Gastroesophageal sphincter (tissue), 4 donors: ENCODE data around the gene KCTD16. TPM values are rescaled to one million over a fixed set of nuclear protein-coding genes. Genes with fewer than 3 reads are reported as not detected.

Experiments used
- ATAC-seq: fragments of 150-250 bp; one replicate; pipeline ENCODE4 v1.9.1; 2016; ENCODE audit warnings: mild to moderate bottlenecking, moderate library complexity
- H3K27ac ChIP-seq, 4 donors: fragments of 200-600 bp; sonication (generic) in 3 of 4; 1 replicate in 3 of 4; 2 replicates in 1 of 4; pipeline ENCODE4 v1.5.1; 2016 to 2019
- H3K27me3 ChIP-seq: fragments of 200-600 bp; sonication (generic); one replicate; pipeline ENCODE4 v1.5.1; 2019
- H3K36me3 ChIP-seq, 2 donors: fragments of 200-600 bp; sonication (generic); one replicate each; pipeline ENCODE4 v1.5.1; 2019; ENCODE audit warnings: control low read depth in 1 of 2
- H3K4me1 ChIP-seq, 3 donors: fragments of 200-600 bp; sonication (generic); 1 replicate in 2 of 3; 2 replicates in 1 of 3; pipeline ENCODE4 v1.5.1; 2016 to 2019; ENCODE audit warnings: control low read depth in 2 of 3
- H3K4me3 ChIP-seq, 2 donors: fragments of 200-600 bp; sonication (generic); one replicate each; pipeline ENCODE4 v1.5.1; 2019; ENCODE audit warnings: mild to moderate bottlenecking in 1 of 2, moderate library complexity in 1 of 2
- H3K9me3 ChIP-seq, 3 donors: fragments of 200-600 bp; sonication (generic); one replicate each; pipeline ENCODE4 v1.5.1; 2017 to 2019; ENCODE audit warnings: control low read depth in 2 of 3
- CTCF ChIP-seq, 4 experiments: fragments of 200-600 bp in 2 of 4; fragments of 450-650 bp in 2 of 4; sonication (generic) in 1 of 4; IDR thresholded peaks; one replicate each; pipeline ENCODE4 v1.5.1; 2017 to 2019; ENCODE audit warnings: antibody characterized with exemption in 4 of 4, mild to moderate bottlenecking in 2 of 4, moderate library complexity in 2 of 4
- EP300 ChIP-seq: sonication (generic); formaldehyde crosslinking; IDR thresholded peaks from one replicate; pipeline ENCODE4 v1.6.1; 2017; ENCODE audit warnings: antibody characterized with exemption, mild to moderate bottlenecking
- POLR2A ChIP-seq, 2 donors: fragments of 450-650 bp; IDR thresholded peaks; one replicate each; pipeline ENCODE4 v1.6.1; 2017; ENCODE audit warnings: antibody characterized with exemption in 2 of 2, mild to moderate bottlenecking in 2 of 2, moderate library complexity in 1 of 2
- POLR2AphosphoS5 ChIP-seq: sonication (generic); formaldehyde crosslinking; IDR thresholded peaks from one replicate; pipeline ENCODE4 v1.6.1; 2017; ENCODE audit warnings: antibody characterized with exemption
- WGBS, 2 donors: methylation state at CpG; one replicate each; pipeline ENCODE4 v1.1.5; 2018; ENCODE audit warnings: low coverage in 1 of 2; 5-methylcytosine and 5-hydroxymethylcytosine counted together
- total RNA-seq, 4 donors: library from RNA; depleted of rRNA; stranded (reverse); fragments of >200 nt; gene quantifications; one replicate each; pipeline ENCODE4 v1.1.0, GENCODE V29; 2016

KCTD16 gene
- total RNA-seq, 4 donors from 2014 or later: 0.05 to 0.13 (median 0.12) TPM; not detected in 1

GRCh38 chr5:144227363-144227999, 56.8 kb downstream of the KCTD16 start:
- WGBS, 2 donors: 70 to 73% methylated on average over 2 of the region's 2 CpGs
- Histone ChIP-seq H3K27ac (no peak overlapping the region), H3K4me3 (no peak overlapping the region), H3K4me1 (no peaks in the 10 kb centered on the region), H3K9me3 (no peaks in the 10 kb centered on the region), H3K27me3 (no peaks in the 10 kb centered on the region), H3K36me3 (no peaks in the 10 kb centered on the region)
- TF ChIP-seq POLR2A (IDR thresholded peaks at IDR 0.05) (no peak), POLR2AphosphoS5 (no peak), CTCF (IDR thresholded peaks at IDR 0.05) (no peak), EP300 (no peak)
- no peak for ATAC-seq

GRCh38 chr5:144230806-144231205, 60.1 kb downstream of the KCTD16 start:
- H3K36me3 ChIP-seq: no peaks in the 10 kb centered on the region
- no peak overlapping the region for H3K4me3 ChIP-seq
- ATAC-seq: no peak
- no peaks in the 10 kb centered on the region for H3K9me3 ChIP-seq
- TF ChIP-seq CTCF (IDR thresholded peaks at IDR 0.05) (no peak), POLR2A (IDR thresholded peaks at IDR 0.05) (no peak), POLR2AphosphoS5 (no peak), EP300 (no peak)
- WGBS, 2 donors: 86 to 87% methylated on average over 4 of the region's 4 CpGs
- no peaks in the 10 kb centered on the region for H3K4me1 ChIP-seq
- H3K27ac ChIP-seq: no peak overlapping the region
- no peaks in the 10 kb centered on the region for H3K27me3 ChIP-seq

GRCh38 chr5:144232285-144232684, 61.6 kb downstream of the KCTD16 start:
- Histone ChIP-seq H3K27me3 (no peaks in the 10 kb centered on the region), H3K9me3 (no peaks in the 10 kb centered on the region), H3K4me1 (no peaks in the 10 kb centered on the region), H3K27ac (no peak overlapping the region), H3K36me3 (no peaks in the 10 kb centered on the region), H3K4me3 (no peak overlapping the region)
- TF ChIP-seq POLR2A (IDR thresholded peaks at IDR 0.05) (no peak), POLR2AphosphoS5 (no peak), CTCF (IDR thresholded peaks at IDR 0.05) (no peak), EP300 (no peak)
- 80% methylated on average over 5 of the region's 5 CpGs for WGBS, 2 donors
- no peak for ATAC-seq

GRCh38 chr5:144236499-144236898, 65.8 kb downstream of the KCTD16 start:
- no peak for ATAC-seq
- no peak overlapping the region for H3K4me3 ChIP-seq
- H3K27me3 ChIP-seq: no peaks in the 10 kb centered on the region
- no peaks in the 10 kb centered on the region for H3K4me1 ChIP-seq
- TF ChIP-seq EP300 (no peak), POLR2AphosphoS5 (no peak), CTCF (IDR thresholded peaks at IDR 0.05) (no peak), POLR2A (IDR thresholded peaks at IDR 0.05) (no peak)
- no peaks in the 10 kb centered on the region for H3K36me3 ChIP-seq
- H3K27ac ChIP-seq: no peak overlapping the region
- WGBS, 2 donors: 79 to 93% methylated on average over 2 of the region's 2 CpGs
- H3K9me3 ChIP-seq: no peaks in the 10 kb centered on the region

DNA sequence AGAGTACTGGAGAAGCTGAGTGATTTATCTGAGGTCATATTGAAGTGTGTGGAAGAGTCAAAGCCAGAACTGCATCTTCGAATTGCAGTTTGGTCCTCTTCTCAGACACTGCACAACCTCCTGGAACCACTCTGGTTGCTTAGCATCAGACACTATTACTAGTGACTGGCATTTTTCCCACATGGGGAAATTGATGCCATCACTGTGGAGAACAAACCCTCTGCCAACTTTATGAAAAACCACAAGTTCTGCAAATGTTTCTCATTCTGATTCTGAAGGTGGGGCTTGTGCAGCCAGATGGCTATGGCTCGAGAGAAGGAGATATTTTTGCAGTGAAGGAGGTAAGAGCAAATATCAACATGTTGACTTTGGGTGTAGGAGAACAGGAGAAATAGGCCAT, 67.2 kb downstream of the KCTD16 start:
- Histone ChIP-seq H3K27me3 (no peaks in the 10 kb centered on the region), H3K36me3 (no peaks in the 10 kb centered on the region), H3K9me3 (no peaks in the 10 kb centered on the region), H3K4me3 (no peak overlapping the region), H3K4me1 (no peaks in the 10 kb centered on the region), H3K27ac (no peak overlapping the region)
- 30 to 52% methylated on average over 2 of the region's 2 CpGs for WGBS, 2 donors
- TF ChIP-seq EP300 (no peak), CTCF (IDR thresholded peaks at IDR 0.05) (no peak), POLR2AphosphoS5 (no peak), POLR2A (IDR thresholded peaks at IDR 0.05) (no peak)
- ATAC-seq: no peak
